WTC11 (cell line): Measurements from ENCODE around the gene EEFSEC. TPM values are rescaled to one million over a fixed set of nuclear protein-coding genes. Genes with fewer than 3 reads are reported as not detected.

Source experiments
- ATAC-seq: fragments of 200-7000 bp; cut with Tn5 transposase; 2 replicates; pipeline ENCODE4 v1.10.0; 2021; ENCODE audit warnings: mild to moderate bottlenecking, moderate library complexity
- CTCF ChIA-PET: fragments of 300-600 bp; sonication (Branson Sonifier 250); formaldehyde crosslinking; loops from one replicate; lab custom pipeline; 2021; ENCODE audit warnings: antibody characterized with exemption; lab: Charles Lee
- POLR2A ChIA-PET: fragments of 350-600 bp; sonication (Branson Sonifier 250); formaldehyde crosslinking; loops from one replicate; lab custom pipeline; 2021; ENCODE audit warnings: antibody characterized with exemption; lab: Charles Lee
- DNase-seq: peaks from one replicate; pipeline ENCODE4 v3.0.0; 2021; ENCODE audit warnings: low spot score
- H3K27ac Mint-ChIP-seq: 2 replicates; pipeline ENCODE4 v1.8.0; 2021; ENCODE audit warnings: mixed read lengths
- H3K27me3 Mint-ChIP-seq: 2 replicates; pipeline ENCODE4 v1.8.0; 2021; ENCODE audit warnings: low read depth, mild to moderate bottlenecking, moderate library complexity, mixed read lengths
- H3K36me3 Mint-ChIP-seq: 2 replicates; pipeline ENCODE4 v1.8.0; 2021; ENCODE audit warnings: mixed read lengths
- H3K4me1 Mint-ChIP-seq: 2 replicates; pipeline ENCODE4 v1.8.0; 2022; ENCODE audit warnings: mixed read lengths
- H3K4me3 Mint-ChIP-seq: 2 replicates; pipeline ENCODE4 v1.8.0; 2021; ENCODE audit warnings: mild to moderate bottlenecking, moderate library complexity, mixed read lengths
- H3K9me3 Mint-ChIP-seq: 2 replicates; pipeline ENCODE4 v1.8.0; 2021; ENCODE audit warnings: mixed read lengths
- AFF4 ChIP-seq: sonication (generic); formaldehyde crosslinking; IDR thresholded peaks from 2 replicates; pipeline ENCODE4 v1.8.1; 2023; ENCODE audit warnings: mild to moderate bottlenecking, missing genetic modification reagents, borderline replicate concordance
- ARID4B ChIP-seq: sonication (generic); formaldehyde crosslinking; IDR thresholded peaks from 2 replicates; pipeline ENCODE4 v1.8.0; 2023; ENCODE audit warnings: missing genetic modification reagents, mild to moderate bottlenecking, borderline replicate concordance
- CBFB ChIP-seq: sonication (generic); formaldehyde crosslinking; IDR thresholded peaks from 2 replicates; pipeline ENCODE4 v1.8.1; 2022; ENCODE audit warnings: mild to moderate bottlenecking, low read depth, missing genetic modification reagents
- CREB1 ChIP-seq: sonication (generic); formaldehyde crosslinking; IDR thresholded peaks from 2 replicates; pipeline ENCODE4 v1.8.0; 2023; ENCODE audit warnings: mild to moderate bottlenecking, missing genetic modification reagents
- ELF4 ChIP-seq: sonication (generic); formaldehyde crosslinking; IDR thresholded peaks from 2 replicates; pipeline ENCODE4 v1.8.1; 2022; ENCODE audit warnings: low read depth, mild to moderate bottlenecking, moderate library complexity, missing genetic modification reagents
- EMX1 ChIP-seq: fragments of 250-450 bp; sonication (Bioruptor Pico); IDR thresholded peaks from 2 replicates; pipeline ENCODE4 v1.8.0; 2021; ENCODE audit warnings: mild to moderate bottlenecking
- ERG ChIP-seq: fragments of 250-450 bp; sonication (Bioruptor Pico); IDR thresholded peaks from 2 replicates; pipeline ENCODE4 v1.8.0; 2021; ENCODE audit warnings: mild to moderate bottlenecking
- ESRRA ChIP-seq: sonication (generic); formaldehyde crosslinking; IDR thresholded peaks from 2 replicates; pipeline ENCODE4 v1.8.1; 2022; ENCODE audit warnings: mild to moderate bottlenecking, missing genetic modification reagents, borderline replicate concordance
- ETV6 ChIP-seq: sonication (generic); formaldehyde crosslinking; IDR thresholded peaks from 2 replicates; pipeline ENCODE4 v1.8.1; 2022; ENCODE audit warnings: mild to moderate bottlenecking, missing genetic modification reagents
- MYBL2 ChIP-seq: sonication (generic); formaldehyde crosslinking; IDR thresholded peaks from 2 replicates; pipeline ENCODE4 v1.8.1; 2023; ENCODE audit warnings: mild to moderate bottlenecking, moderate library complexity, missing genetic modification reagents
- NFE2L1 ChIP-seq: sonication (generic); formaldehyde crosslinking; IDR thresholded peaks from 2 replicates; pipeline ENCODE4 v1.8.1; 2023; ENCODE audit warnings: missing genetic modification reagents
- NR2C2 ChIP-seq: sonication (generic); formaldehyde crosslinking; IDR thresholded peaks from 2 replicates; pipeline ENCODE4 v1.8.0; 2022; ENCODE audit warnings: mild to moderate bottlenecking, missing genetic modification reagents
- NR3C1 ChIP-seq: sonication (generic); formaldehyde crosslinking; conservative IDR thresholded peaks from 2 replicates; pipeline ENCODE4 v1.8.1; 2023; ENCODE audit warnings: low read depth, mild to moderate bottlenecking, missing genetic modification reagents
- RORB ChIP-seq: fragments of 250-450 bp; sonication (Bioruptor Pico); IDR thresholded peaks from 2 replicates; pipeline ENCODE4 v1.9.0; 2021; ENCODE audit warnings: mild to moderate bottlenecking
- SMAD4 ChIP-seq: sonication (generic); formaldehyde crosslinking; IDR thresholded peaks from 2 replicates; pipeline ENCODE4 v1.8.0; 2022; ENCODE audit warnings: mild to moderate bottlenecking, missing genetic modification reagents
- SOX15 ChIP-seq: fragments of 250-450 bp; sonication (Bioruptor Pico); IDR thresholded peaks from 2 replicates; pipeline ENCODE4 v1.9.0; 2021; ENCODE audit warnings: mild to moderate bottlenecking
- SP1 ChIP-seq: sonication (generic); formaldehyde crosslinking; conservative IDR thresholded peaks from 2 replicates; pipeline ENCODE4 v1.8.1; 2022; ENCODE audit warnings: missing genetic modification reagents
- ZNF121 ChIP-seq: sonication (generic); formaldehyde crosslinking; IDR thresholded peaks from 2 replicates; pipeline ENCODE4 v1.8.0; 2023; ENCODE audit warnings: missing genetic modification reagents
- ZNF281 ChIP-seq: sonication (generic); formaldehyde crosslinking; IDR thresholded peaks from 2 replicates; pipeline ENCODE4 v1.8.0; 2023; ENCODE audit warnings: mild to moderate bottlenecking, missing genetic modification reagents
- ZNF416 ChIP-seq: fragments of 250-450 bp; sonication (Bioruptor Pico); IDR thresholded peaks from 2 replicates; pipeline ENCODE4 v1.9.0; 2021; ENCODE audit warnings: mild to moderate bottlenecking, inconsistent platforms
- ZNF512 ChIP-seq: sonication (generic); formaldehyde crosslinking; IDR thresholded peaks from 2 replicates; pipeline ENCODE4 v1.8.1; 2022; ENCODE audit warnings: missing genetic modification reagents, borderline replicate concordance
- total RNA-seq: library from RNA; stranded (reverse); gene quantifications from 3 replicates; pipeline ENCODE4 v1.2.3, GENCODE V29; 2021

EEFSEC gene
- total RNA-seq, 1 experiment from 2014 or later, result 13.7 TPM

GRCh38 chr3:128342701-128343180 is 189.5 kb downstream of the EEFSEC start (continued):
- TF ChIP-seq ARID4B (CRISPR knock-in tag) (no peak), ELF4 (CRISPR knock-in tag) (no peak), RORB (CRISPR knock-in tag) (no peak), CREB1 (no peak)

GRCh38 chr3:128343287-128344051 is 190.2 kb downstream of the EEFSEC start:
- Mint-ChIP-seq H3K9me3 (no peaks in the 10 kb centered on the region), H3K27me3 (no peaks in the 10 kb centered on the region), H3K27ac (peak overlapping the region; percentile 83), H3K36me3 (no peaks in the 10 kb centered on the region), H3K4me3 (no peak overlapping the region), H3K4me1 (peaks cover 20% of the 10 kb centered on the region)
- POLR2A ChIA-PET, result no interaction called here
- no peak for TF ChIP-seq SMAD4 (CRISPR knock-in tag)
- no peak for TF ChIP-seq CBFB (CRISPR knock-in tag)
- TF ChIP-seq MYBL2 (CRISPR knock-in tag), result no peak
- TF ChIP-seq SOX15 (CRISPR knock-in tag), result no peak
- no peak for TF ChIP-seq AFF4 (CRISPR knock-in tag)
- no peak for TF ChIP-seq EMX1 (CRISPR knock-in tag)
- TF ChIP-seq ETV6, result no peak
- TF ChIP-seq ZNF281 (CRISPR knock-in tag), result no peak
- no peak for TF ChIP-seq ZNF416 (CRISPR knock-in tag)
- TF ChIP-seq SP1, result no peak
- TF ChIP-seq NR3C1 (CRISPR knock-in tag), result no peak
- TF ChIP-seq ZNF512 (CRISPR knock-in tag), result no peak
- TF ChIP-seq NR2C2 (CRISPR knock-in tag), result no peak
- TF ChIP-seq NFE2L1 (CRISPR knock-in tag), result no peak
- TF ChIP-seq ERG (CRISPR knock-in tag), result no peak
- TF ChIP-seq ESRRA (CRISPR knock-in tag), result no peak
- TF ChIP-seq ZNF121 (CRISPR knock-in tag), result no peak
- no peak for DNase-seq
- CTCF ChIA-PET, result no interaction called here
- ATAC-seq, result peak; percentile 71
